Spleen (tissue), 7 donors: ENCODE data around the gene CRAT.

Experiments used
- POLR2A ChIP-seq, 3 donors: fragments of 450-650 bp; IDR thresholded peaks; one replicate each; pipeline ENCODE4 v1.5.1; 2017; ENCODE audit warnings: antibody characterized with exemption in 3 of 3, mild to moderate bottlenecking in 1 of 3
- POLR2AphosphoS5 ChIP-seq, 3 donors: sonication (generic); formaldehyde crosslinking; IDR thresholded peaks; one replicate each; pipeline ENCODE4 v1.5.1; 2017; ENCODE audit warnings: antibody characterized with exemption in 3 of 3
- TF ChIP-seq, protein P1 (sequence below), 11 experiments: fragments of 200-600 bp in 7 of 11; fragments of 450-650 bp in 4 of 11; sonication (generic) in 4 of 11; IDR thresholded peaks in 8 of 11; conservative IDR thresholded peaks in 3 of 11; 1 replicate in 7 of 11; 2 replicates in 4 of 11; pipeline versions ENCODE4 v1.4.0 to v1.8.0; 2016 to 2021; ENCODE audit warnings: antibody characterized with exemption in 11 of 11, inconsistent platforms in 4 of 11, mild to moderate bottlenecking in 1 of 11
- donor health status: DM: no; HTN: no; CAD: no; lungs with moderate emphysema.
- donor health status: DM: no; HTN: no; CAD: no.
- donor health status: DM: no; HTN: no; CAD: no.

DNA sequence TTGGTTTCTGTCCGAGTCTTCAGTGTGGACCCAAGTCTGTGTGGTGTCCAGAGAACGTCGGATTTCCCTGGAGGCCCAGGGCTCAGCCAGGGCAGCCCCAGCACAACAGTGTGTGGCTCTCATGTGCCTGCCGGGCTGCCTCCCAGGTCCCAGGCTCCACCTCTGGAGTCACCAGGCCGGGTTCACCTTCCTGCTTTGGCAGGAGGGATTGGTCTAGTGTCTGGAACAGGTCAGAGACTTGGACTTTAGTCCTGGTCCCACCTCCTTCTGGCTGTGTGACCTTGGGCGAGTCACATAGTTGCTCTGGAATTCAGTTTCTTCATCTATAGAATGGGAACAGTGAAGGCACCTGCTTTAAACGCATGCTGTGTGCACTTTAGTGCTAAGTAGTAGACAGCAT is 26.5 kb downstream of the CRAT start:
- TF ChIP-seq, protein P1, sequence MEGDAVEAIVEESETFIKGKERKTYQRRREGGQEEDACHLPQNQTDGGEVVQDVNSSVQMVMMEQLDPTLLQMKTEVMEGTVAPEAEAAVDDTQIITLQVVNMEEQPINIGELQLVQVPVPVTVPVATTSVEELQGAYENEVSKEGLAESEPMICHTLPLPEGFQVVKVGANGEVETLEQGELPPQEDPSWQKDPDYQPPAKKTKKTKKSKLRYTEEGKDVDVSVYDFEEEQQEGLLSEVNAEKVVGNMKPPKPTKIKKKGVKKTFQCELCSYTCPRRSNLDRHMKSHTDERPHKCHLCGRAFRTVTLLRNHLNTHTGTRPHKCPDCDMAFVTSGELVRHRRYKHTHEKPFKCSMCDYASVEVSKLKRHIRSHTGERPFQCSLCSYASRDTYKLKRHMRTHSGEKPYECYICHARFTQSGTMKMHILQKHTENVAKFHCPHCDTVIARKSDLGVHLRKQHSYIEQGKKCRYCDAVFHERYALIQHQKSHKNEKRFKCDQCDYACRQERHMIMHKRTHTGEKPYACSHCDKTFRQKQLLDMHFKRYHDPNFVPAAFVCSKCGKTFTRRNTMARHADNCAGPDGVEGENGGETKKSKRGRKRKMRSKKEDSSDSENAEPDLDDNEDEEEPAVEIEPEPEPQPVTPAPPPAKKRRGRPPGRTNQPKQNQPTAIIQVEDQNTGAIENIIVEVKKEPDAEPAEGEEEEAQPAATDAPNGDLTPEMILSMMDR (IDR thresholded peaks at IDR 0.05 in 8 of 11, conservative IDR thresholded peaks at IDR 0.05 in 3 of 11), result no peak
- TF ChIP-seq POLR2A (IDR thresholded peaks at IDR 0.05), result no peak
- TF ChIP-seq POLR2AphosphoS5 (IDR thresholded peaks at IDR 0.05), result no peak
